ENCODE data around the gene UBE3A. TPM values are rescaled to one million over a fixed set of nuclear protein-coding genes. Genes with fewer than 3 reads are reported as not detected.
"Not testable (repeated sequence)": the region's sequence is repeated elsewhere in the genome, so short reads cannot be mapped to it uniquely, and the experiment has no call there.

The UBE3A gene
- polyA plus RNA-seq, 4 donors, result 85.4 to 111 (median 91.9) TPM

GRCh38 chr15:25439369-25439836, 579 bp upstream of the UBE3A start:
- DNase-seq (ENCODE audit: low read depth in 4 of 4, low spot score in 3 of 4), result peak in 2 of 4 donors; percentile 24 to 36

DNA sequence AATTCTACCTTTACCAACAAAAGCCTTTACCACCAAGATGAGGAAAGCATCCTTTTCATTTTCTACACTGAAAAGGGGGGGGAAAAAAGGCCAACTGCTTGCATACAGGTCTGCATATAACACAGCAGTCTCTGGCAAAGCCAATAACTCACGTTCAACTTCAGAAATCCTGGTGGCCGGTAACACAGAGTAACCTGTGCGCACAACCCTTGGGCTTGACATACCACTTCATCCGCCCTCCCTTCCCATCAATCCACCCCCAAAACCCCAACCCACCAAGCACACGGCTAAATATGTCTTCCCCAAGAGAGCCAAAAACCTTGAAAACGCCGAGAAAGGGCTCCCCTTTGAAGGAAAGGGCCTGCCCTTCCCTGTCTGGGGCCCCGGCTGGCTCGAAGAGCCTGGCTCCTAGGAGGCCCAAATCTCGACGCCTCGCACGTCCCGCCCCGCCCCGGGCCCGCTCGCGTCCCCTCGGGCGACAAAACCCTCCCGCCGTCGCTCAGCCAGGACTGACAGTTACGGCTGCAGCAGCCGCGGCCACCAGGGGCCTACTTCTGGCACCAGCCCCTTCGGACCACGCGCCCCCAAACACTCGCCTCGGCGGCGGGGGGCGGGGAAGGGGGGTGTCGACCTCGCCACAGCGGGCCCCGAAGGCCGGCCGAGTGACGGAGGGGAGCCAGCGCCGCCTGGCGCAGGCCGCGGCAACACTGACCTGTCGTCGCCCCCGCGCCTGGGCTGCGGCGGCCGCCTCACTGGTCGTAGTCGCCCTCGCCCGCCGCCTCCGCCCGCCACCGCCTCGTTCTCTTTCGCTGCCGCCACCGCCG, 835 bp downstream of the UBE3A start:
- peak; percentile 22 to 42 (median 38) for DNase-seq (ENCODE audit: low read depth in 4 of 4, low spot score in 3 of 4)

GRCh38 chr15:25436707-25437106, 2.1 kb downstream of the UBE3A start:
- DNase-seq (ENCODE audit: low read depth in 4 of 4, low spot score in 3 of 4), result no peak

GRCh38 chr15:25435474-25436243, 3.2 kb downstream of the UBE3A start:
- DNase-seq (ENCODE audit: low read depth in 4 of 4, low spot score in 3 of 4), result no peak

DNA sequence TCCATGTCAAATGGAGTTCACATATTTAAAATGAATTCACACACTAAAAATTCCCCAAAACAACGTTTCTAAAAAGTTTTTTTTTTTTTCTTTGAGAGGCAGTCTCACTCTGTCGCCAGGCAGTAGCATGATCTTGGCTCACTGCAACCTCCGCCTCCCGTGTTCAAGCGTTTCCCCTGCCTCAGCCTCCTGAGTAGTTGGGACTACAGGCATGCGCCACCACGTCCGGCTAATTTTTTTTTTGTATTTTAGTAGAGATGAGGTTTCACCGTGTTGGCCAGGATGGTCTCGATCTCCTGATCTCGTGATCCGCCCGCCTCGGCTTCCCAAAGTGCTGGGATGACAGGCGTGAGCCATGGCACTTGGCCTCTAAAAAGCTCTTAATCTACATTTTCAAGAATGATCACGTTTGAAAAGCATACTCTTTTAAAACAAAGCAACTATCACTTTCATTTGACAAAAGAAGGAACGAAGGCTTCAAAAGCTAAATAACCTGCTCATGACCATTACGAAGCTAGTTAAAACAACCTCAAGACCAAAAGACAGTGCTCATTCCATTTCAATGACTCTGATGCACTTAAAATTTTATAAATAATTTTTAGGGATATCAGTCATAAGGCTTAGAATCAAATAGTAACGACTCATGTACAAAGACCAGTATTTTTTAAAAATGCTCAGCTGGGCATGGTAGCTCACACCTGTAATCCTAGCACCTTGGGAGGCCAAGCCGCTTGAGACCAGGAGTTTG, 5.5 kb downstream of the UBE3A start:
- DNase-seq (ENCODE audit: low read depth in 4 of 4, low spot score in 3 of 4), result no peak

GRCh38 chr15:25431836-25432561, 6.8 kb downstream of the UBE3A start:
- no peak for DNase-seq (ENCODE audit: low read depth in 4 of 4, low spot score in 3 of 4)

- DNase-seq (ENCODE audit: low read depth in 4 of 4, low spot score in 3 of 4), result no peak
Observed at GRCh38 chr15:25427861-25428260, 11.0 kb downstream of the UBE3A start.

- DNase-seq (ENCODE audit: low read depth in 4 of 4, low spot score in 3 of 4), result no peak
Observed at GRCh38 chr15:25426896-25427610, 11.8 kb downstream of the UBE3A start.

- DNase-seq (ENCODE audit: low read depth in 4 of 4, low spot score in 3 of 4), result no peak
Observed at GRCh38 chr15:25424073-25424472, 14.8 kb downstream of the UBE3A start.

DNA sequence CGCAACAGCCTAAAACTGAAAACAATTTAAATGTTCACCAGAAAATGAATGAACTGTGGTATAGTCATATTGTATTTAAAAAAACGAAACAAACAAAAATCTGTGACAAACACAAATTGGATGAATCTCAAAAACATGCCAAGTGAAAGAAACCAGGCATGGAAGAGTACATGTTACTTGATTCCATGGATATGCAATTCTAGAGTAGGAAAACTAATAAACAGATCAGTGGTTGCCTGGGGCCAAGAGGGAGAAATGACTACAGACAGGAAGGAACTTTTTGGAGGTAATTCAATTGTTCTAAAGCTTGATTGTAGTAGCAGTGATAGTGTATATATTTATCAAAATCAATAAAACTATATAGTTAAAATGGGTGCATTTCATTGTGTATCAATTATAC, 16.8 kb downstream of the UBE3A start:
- DNase-seq (ENCODE audit: low read depth in 4 of 4, low spot score in 3 of 4), result no peak

GRCh38 chr15:25418202-25418601, 20.6 kb downstream of the UBE3A start:
- DNase-seq (ENCODE audit: low read depth in 4 of 4, low spot score in 3 of 4), result no peak

- DNase-seq (ENCODE audit: low read depth in 4 of 4, low spot score in 3 of 4), result no peak
Observed at GRCh38 chr15:25417604-25418003, 21.2 kb downstream of the UBE3A start.

- no peak for DNase-seq (ENCODE audit: low read depth in 4 of 4, low spot score in 3 of 4)
Observed at GRCh38 chr15:25416693-25417092, 22.1 kb downstream of the UBE3A start.

DNA sequence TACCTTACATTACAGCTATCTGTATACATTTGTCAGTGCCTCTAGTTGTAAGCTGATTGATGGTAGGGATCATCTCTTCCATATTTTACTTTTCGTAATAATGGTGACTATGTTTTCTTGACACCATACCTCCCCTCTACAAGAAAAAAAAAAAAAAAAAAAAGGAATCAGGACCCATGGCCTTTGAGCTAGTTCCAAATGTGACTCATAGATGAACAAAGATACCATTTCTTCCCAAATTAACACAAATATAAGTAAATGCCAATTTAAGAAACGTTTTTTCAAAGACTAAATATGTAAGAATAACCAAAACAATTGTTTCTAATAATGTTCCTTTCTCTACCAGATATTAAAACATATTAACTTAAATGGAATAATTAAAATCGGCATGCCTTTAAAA, 23.1 kb downstream of the UBE3A start:
- DNase-seq (ENCODE audit: low read depth in 4 of 4, low spot score in 3 of 4), result no peak

DNA sequence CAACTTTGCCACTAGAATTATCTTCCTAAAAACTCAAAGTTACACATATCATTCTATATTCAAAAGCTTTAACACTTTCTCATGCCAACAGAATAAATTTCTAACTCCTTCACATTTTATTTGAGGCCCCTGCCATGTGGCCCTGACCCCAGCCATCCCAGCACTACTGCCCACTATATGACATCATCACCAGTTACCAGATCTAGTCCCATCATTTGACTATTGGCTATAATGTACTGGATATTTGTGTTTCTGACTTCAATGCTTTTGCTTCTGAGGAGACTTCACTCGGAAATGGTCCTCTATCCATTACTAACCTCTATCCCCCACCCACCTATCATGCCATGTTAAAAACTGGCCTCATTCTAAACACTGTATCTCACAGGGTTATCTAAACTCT, 23.6 kb downstream of the UBE3A start:
- DNase-seq (ENCODE audit: low read depth in 4 of 4, low spot score in 3 of 4), result no peak

DNA sequence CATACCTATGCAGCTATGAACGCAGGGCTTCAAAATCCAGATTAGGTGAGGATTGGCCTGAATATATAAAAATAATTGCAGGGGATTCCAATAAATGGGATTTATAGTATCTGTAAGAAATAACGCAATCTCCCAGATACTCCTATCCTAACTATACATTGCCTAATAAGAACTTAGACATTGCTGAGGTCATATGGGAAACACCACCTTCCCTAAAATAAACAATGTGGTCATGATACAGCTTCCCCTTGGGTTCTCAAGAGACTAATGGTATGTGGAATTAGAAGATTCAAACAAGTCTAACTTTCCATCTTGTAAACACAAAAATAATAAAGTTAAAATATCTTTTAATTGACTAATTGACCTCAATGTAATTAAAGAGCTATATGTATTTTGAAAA, 28.2 kb downstream of the UBE3A start:
- DNase-seq (ENCODE audit: low read depth in 4 of 4, low spot score in 3 of 4), result no peak

DNA sequence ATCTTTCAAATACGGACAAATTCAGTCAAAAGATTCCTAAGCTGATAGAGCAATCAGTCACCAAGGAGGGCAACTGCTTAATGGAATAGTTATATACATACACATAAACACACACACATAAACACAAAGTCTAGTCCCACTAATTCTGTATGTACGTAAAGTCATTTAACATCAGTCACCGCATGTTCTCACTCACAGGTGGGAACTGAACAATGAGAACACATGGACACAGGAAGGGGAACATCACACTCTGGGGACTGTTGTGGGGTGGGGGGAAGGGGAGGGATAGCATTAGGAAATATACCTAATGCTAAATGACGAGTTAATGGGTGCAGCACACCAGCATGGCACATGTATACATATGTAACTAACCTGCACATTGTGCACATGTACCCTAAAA, 29.1 kb downstream of the UBE3A start:
- not testable (repeated sequence) for DNase-seq (ENCODE audit: low read depth in 4 of 4, low spot score in 3 of 4)

GRCh38 chr15:25408929-25409328, 29.9 kb downstream of the UBE3A start:
- no peak for DNase-seq (ENCODE audit: low read depth in 4 of 4, low spot score in 3 of 4)

GRCh38 chr15:25408428-25408827, 30.4 kb downstream of the UBE3A start:
- DNase-seq (ENCODE audit: low read depth in 4 of 4, low spot score in 3 of 4), result no peak

- no peak for DNase-seq (ENCODE audit: low read depth in 4 of 4, low spot score in 3 of 4)
Observed at GRCh38 chr15:25407950-25408349, 30.9 kb downstream of the UBE3A start.

All from left renal pelvis (tissue), 4 donors.